ENCODE data around the gene SORBS1. TPM values are rescaled to one million over a fixed set of nuclear protein-coding genes. Genes with fewer than 3 reads are reported as not detected.

The SORBS1 gene
- total and polyA plus RNA-seq, 9 of the 15 experiments (the other 6 are each of a cell fraction or from before 2014, with no cell fraction given), result 2.0 to 13.3 (median 6.5) TPM

- no peak for TF ChIP-seq ZNF766 (CRISPR knock-in tag; conservative IDR thresholded peaks at IDR 0.05)
- TF ChIP-seq SMARCE1 (IDR thresholded peaks at IDR 0.05), result no peak
- no peak for TF ChIP-seq ZNF507 (tag; conservative IDR thresholded peaks at IDR 0.05)
- TF ChIP-seq NEUROD1 (IDR thresholded peaks at IDR 0.05; ENCODE audit: borderline replicate concordance, low read depth, low read length, partially characterized antibody), result no peak
- no peak for TF ChIP-seq SIN3A (IDR thresholded peaks at IDR 0.05; ENCODE audit: borderline replicate concordance in 2 of 2, control insufficient read depth in 1 of 2, low read depth in 2 of 2, low read length in 2 of 2)
- TF ChIP-seq GABPB1 (CRISPR knock-in tag; IDR thresholded peaks at IDR 0.05), result no peak
- TF ChIP-seq ZKSCAN1 (IDR thresholded peaks at IDR 0.05; ENCODE audit: low read depth, low read length), result no peak
- no peak for TF ChIP-seq BRD9 (IDR thresholded peaks at IDR 0.05; ENCODE audit: low read depth, partially characterized antibody)
- no peak for TF ChIP-seq FOXO4 (CRISPR knock-in tag; IDR thresholded peaks at IDR 0.05)
- no peak for TF ChIP-seq KAT2B (IDR thresholded peaks at IDR 0.05; ENCODE audit: low read depth, low read length)
- no peak for TF ChIP-seq TRIM28 (IDR thresholded peaks at IDR 0.05)
- no peak for TF ChIP-seq ATF7 (IDR thresholded peaks at IDR 0.05)
- TF ChIP-seq DACH1 (IDR thresholded peaks at IDR 0.05; ENCODE audit: partially characterized antibody), result no peak
- no peak for TF ChIP-seq ZSCAN29 (IDR thresholded peaks at IDR 0.05)
- no peak for TF ChIP-seq DEAF1 (CRISPR knock-in tag; IDR thresholded peaks at IDR 0.05)
- no peak for TF ChIP-seq DIDO1 (tag; IDR thresholded peaks at IDR 0.05; ENCODE audit: low read depth)
- TF ChIP-seq MCM5 (IDR thresholded peaks at IDR 0.05; ENCODE audit: low read depth), result no peak
- TF ChIP-seq, protein P1, sequence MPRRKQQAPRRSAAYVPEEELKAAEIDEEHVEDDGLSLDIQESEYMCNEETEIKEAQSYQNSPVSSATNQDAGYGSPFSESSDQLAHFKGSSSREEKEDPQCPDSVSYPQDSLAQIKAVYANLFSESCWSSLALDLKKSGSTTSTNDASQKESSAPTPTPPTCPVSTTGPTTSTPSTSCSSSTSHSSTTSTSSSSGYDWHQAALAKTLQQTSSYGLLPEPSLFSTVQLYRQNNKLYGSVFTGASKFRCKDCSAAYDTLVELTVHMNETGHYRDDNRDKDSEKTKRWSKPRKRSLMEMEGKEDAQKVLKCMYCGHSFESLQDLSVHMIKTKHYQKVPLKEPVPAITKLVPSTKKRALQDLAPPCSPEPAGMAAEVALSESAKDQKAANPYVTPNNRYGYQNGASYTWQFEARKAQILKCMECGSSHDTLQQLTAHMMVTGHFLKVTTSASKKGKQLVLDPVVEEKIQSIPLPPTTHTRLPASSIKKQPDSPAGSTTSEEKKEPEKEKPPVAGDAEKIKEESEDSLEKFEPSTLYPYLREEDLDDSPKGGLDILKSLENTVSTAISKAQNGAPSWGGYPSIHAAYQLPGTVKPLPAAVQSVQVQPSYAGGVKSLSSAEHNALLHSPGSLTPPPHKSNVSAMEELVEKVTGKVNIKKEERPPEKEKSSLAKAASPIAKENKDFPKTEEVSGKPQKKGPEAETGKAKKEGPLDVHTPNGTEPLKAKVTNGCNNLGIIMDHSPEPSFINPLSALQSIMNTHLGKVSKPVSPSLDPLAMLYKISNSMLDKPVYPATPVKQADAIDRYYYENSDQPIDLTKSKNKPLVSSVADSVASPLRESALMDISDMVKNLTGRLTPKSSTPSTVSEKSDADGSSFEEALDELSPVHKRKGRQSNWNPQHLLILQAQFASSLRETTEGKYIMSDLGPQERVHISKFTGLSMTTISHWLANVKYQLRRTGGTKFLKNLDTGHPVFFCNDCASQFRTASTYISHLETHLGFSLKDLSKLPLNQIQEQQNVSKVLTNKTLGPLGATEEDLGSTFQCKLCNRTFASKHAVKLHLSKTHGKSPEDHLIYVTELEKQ (CRISPR knock-in tag; IDR thresholded peaks at IDR 0.05), result no peak
- TF ChIP-seq, protein P2, sequence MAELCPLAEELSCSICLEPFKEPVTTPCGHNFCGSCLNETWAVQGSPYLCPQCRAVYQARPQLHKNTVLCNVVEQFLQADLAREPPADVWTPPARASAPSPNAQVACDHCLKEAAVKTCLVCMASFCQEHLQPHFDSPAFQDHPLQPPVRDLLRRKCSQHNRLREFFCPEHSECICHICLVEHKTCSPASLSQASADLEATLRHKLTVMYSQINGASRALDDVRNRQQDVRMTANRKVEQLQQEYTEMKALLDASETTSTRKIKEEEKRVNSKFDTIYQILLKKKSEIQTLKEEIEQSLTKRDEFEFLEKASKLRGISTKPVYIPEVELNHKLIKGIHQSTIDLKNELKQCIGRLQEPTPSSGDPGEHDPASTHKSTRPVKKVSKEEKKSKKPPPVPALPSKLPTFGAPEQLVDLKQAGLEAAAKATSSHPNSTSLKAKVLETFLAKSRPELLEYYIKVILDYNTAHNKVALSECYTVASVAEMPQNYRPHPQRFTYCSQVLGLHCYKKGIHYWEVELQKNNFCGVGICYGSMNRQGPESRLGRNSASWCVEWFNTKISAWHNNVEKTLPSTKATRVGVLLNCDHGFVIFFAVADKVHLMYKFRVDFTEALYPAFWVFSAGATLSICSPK (IDR thresholded peaks at IDR 0.05; ENCODE audit: borderline replicate concordance), result no peak
- peak in 1 of 3 experiments; percentile 73 for TF ChIP-seq YY1 (IDR thresholded peaks at IDR 0.05; ENCODE audit: borderline replicate concordance in 1 of 3, control insufficient read depth in 1 of 3, extremely low read depth in 1 of 3, insufficient read depth in 3 of 3, insufficient read length in 1 of 3, insufficient replicate concordance in 2 of 3, low read depth in 1 of 3, low read length in 2 of 3)
These were observed 263.8 kb downstream of the SORBS1 start (continued) for GRCh38 chr10:95297402-95297801.
